Caki2 (cell line): ENCODE results near the gene SAFB2. TPM values are rescaled to one million over a fixed set of nuclear protein-coding genes. Genes with fewer than 3 reads are reported as not detected.

ENCODE experiments used
- total RNA-seq: library from RNA; depleted of rRNA; stranded (reverse); fragments of >200 nt; shearing (Covaris generic); gene quantifications from 2 replicates; pipeline ENCODE4 v1.2.3, GENCODE V29; 2014; ENCODE audit warnings: low replicate concordance; rRNA removed

Gene SAFB2
- total RNA-seq, 1 experiment from 2014 or later: 12.9 TPM

Other genes with a start within 250 kb of the SAFB2 start
- gene ZNRF4, start 167.4 kb downstream of the SAFB2 start, total RNA-seq: not detected in 2 replicates
- 0.41 TPM in 1 of 2 replicates, not detected in the other for gene TINCR, start 54.8 kb downstream of the SAFB2 start, total RNA-seq
- 35.5 and 54.0 TPM in 2 replicates for gene SAFB, start 307 bp upstream of the SAFB2 start, total RNA-seq
- 71.3 and 130 TPM in 2 replicates for gene MICOS13, start 57.7 kb upstream of the SAFB2 start, total RNA-seq
- 2.6 and 12.1 TPM in 2 replicates for gene HSD11B1L, start 58.3 kb upstream of the SAFB2 start, total RNA-seq
- gene RPL36, start 67.5 kb upstream of the SAFB2 start, total RNA-seq: 598 and 658 TPM in 2 replicates
- 210 and 213 TPM in 2 replicates for gene LONP1, start 97.4 kb upstream of the SAFB2 start, total RNA-seq
- gene CATSPERD, start 97.9 kb upstream of the SAFB2 start, total RNA-seq: not detected in 2 replicates
- gene PRR22, start 162.0 kb upstream of the SAFB2 start, total RNA-seq: 0.47 and 4.6 TPM in 2 replicates
- 62.3 and 81.2 TPM in 2 replicates for gene DUS3L, start 168.4 kb upstream of the SAFB2 start, total RNA-seq
- 15.0 and 16.7 TPM in 2 replicates for gene NRTN, start 182.3 kb upstream of the SAFB2 start, total RNA-seq
- not detected in 2 replicates for gene FUT6, start 216.9 kb upstream of the SAFB2 start, total RNA-seq
- not detected in 2 replicates for gene FUT3, start 228.7 kb upstream of the SAFB2 start, total RNA-seq
- not detected in 2 replicates for gene FUT5, start 247.8 kb upstream of the SAFB2 start, total RNA-seq